Measurements from ENCODE around the gene UCN2. TPM values are rescaled to one million over a fixed set of nuclear protein-coding genes. Genes with fewer than 3 reads are reported as not detected.

The UCN2 gene
- polyA plus RNA-seq, 3 donors: 0.61 TPM; not detected in 2

DNA sequence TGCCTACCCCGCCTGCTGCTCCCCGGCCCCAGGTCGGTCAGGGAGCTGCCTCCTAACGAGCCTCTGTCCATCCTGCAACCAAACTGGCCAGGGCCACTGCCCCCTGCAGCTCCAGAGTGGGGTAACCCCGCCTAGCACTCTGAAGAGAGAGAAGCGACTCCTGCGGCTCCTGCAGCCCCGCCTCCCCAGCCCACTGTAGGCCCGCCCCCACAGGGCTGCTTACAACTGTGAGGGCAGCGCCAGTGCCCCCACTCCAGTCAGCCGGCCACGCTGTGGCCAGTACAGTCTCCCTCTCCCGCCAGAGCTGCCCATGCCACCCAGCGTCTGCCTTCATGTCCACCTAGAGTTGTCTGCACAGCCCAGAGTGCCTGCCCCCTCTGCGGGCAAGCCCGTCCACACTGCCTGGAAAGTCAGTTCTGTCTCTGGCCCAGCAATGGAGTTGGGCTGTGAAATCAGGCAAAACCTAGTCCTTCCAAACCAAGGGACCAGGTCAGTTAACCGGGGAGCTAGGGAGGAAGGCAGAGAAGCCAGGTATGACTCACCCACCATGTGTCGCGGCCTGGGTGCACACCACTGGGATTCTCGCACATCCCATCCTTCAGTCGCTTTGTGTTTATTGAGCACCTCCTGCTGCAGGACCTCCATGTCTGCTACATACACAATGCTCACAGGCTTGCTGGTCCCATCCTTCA is 2.4 kb downstream of the UCN2 start:
- H3K4me1 ChIP-seq (ENCODE audit: control insufficient read depth in 1 of 2, insufficient read depth in 2 of 2, low read length in 2 of 2): peaks cover 93 to 98% of the 10 kb centered on the region in 2 donors
- peak; percentile 75 to 82 (median 78) for DNase-seq
- H3K79me2 ChIP-seq (ENCODE audit: insufficient read depth, low read length): peaks cover 4% of the 10 kb centered on the region
- H2AFZ ChIP-seq (ENCODE audit: insufficient read depth, low read depth, low read length, poor library complexity, severe bottlenecking): peak overlapping the region; percentile 46
- Mint-ChIP-seq H3K36me3 (peaks cover 0 to 2% of the 10 kb centered on the region in 2 donors), H3K27ac (peak overlapping the region; percentile 96 to 99 (median 98)), H3K9me3 (peaks cover 0 to 2% (median 0%) of the 10 kb centered on the region in 7 donors), H3K4me3 (peak overlapping the region; percentile 74 to 84), H3K4me1 (peaks cover 84% of the 10 kb centered on the region), H3K27me3 (ENCODE audit: low read depth in 3 of 3) (peaks cover 0 to 10% (median 1%) of the 10 kb centered on the region in 3 donors)
- H3K27me3 ChIP-seq (ENCODE audit: control insufficient read depth in 2 of 2, insufficient read depth in 2 of 2, low read length in 2 of 2): no peaks in the 10 kb centered on the region
- intact Hi-C loops (cut with micrococcal nuclease): no loop called here
- H3K9me3 ChIP-seq (replicated peaks in 1 of 2; ENCODE audit: control insufficient read depth in 1 of 2, insufficient read depth in 1 of 2, low read length in 2 of 2): no peaks in the 10 kb centered on the region
- TF ChIP-seq, protein P1, sequence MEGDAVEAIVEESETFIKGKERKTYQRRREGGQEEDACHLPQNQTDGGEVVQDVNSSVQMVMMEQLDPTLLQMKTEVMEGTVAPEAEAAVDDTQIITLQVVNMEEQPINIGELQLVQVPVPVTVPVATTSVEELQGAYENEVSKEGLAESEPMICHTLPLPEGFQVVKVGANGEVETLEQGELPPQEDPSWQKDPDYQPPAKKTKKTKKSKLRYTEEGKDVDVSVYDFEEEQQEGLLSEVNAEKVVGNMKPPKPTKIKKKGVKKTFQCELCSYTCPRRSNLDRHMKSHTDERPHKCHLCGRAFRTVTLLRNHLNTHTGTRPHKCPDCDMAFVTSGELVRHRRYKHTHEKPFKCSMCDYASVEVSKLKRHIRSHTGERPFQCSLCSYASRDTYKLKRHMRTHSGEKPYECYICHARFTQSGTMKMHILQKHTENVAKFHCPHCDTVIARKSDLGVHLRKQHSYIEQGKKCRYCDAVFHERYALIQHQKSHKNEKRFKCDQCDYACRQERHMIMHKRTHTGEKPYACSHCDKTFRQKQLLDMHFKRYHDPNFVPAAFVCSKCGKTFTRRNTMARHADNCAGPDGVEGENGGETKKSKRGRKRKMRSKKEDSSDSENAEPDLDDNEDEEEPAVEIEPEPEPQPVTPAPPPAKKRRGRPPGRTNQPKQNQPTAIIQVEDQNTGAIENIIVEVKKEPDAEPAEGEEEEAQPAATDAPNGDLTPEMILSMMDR (IDR thresholded peaks at IDR 0.05): peak; percentile 21
- 17% methylated on average over 19 of the region's 21 CpGs for WGBS (ENCODE audit: insufficient coverage)
- peak overlapping the region; percentile 96 to 97 for H3K27ac ChIP-seq (ENCODE audit: low read depth in 1 of 2, low read length in 2 of 2)
- no peaks in the 10 kb centered on the region for H4K20me1 ChIP-seq (ENCODE audit: insufficient read depth, low read length)
- H3K4me3 ChIP-seq (replicated peaks in 1 of 3; ENCODE audit: low read depth in 2 of 3, low read length in 3 of 3): peak overlapping the region; percentile 4 to 68 (median 37)
- H3K9ac ChIP-seq (ENCODE audit: insufficient read depth, low read length, poor library complexity, severe bottlenecking): peak overlapping the region; percentile 67
- H3K4me2 ChIP-seq (replicated peaks; ENCODE audit: extremely low read depth, low read length, poor library complexity, severe bottlenecking): peak overlapping the region; percentile 92
- H3K36me3 ChIP-seq (replicated peaks in 1 of 2; ENCODE audit: control insufficient read depth in 1 of 2, insufficient read depth in 2 of 2, low read length in 2 of 2): no peaks in the 10 kb centered on the region

DNA sequence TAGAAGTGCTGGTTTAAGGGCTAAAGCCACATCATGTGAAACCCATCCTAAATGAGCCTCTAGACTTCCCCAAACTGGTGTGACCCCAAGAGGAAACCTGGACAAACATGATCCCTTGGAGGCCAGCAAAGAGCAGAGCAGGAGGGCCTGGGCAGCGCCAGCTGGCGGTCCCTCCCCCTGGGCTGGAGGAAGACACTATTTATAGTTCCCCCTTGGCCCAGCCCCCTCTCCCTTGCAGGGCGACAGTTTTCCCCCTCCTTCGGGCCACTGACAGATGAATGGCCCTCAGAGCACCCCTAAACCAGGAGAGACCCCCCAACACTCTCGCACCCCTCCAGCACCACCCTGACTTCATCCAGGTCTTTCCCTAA is 2.9 kb downstream of the UCN2 start:
- H3K27me3 Mint-ChIP-seq (ENCODE audit: low read depth in 3 of 3): peaks cover 0 to 10% (median 1%) of the 10 kb centered on the region in 3 donors
- intact Hi-C loops (cut with micrococcal nuclease): no loop called here
- peak overlapping the region; percentile 96 to 99 (median 98) for H3K27ac Mint-ChIP-seq
- H3K9me3 Mint-ChIP-seq: peaks cover 0 to 2% (median 0%) of the 10 kb centered on the region in 7 donors
- DNase-seq: peak; percentile 34 to 44 (median 34)
- Histone ChIP-seq H2AFZ (ENCODE audit: insufficient read depth, low read depth, low read length, poor library complexity, severe bottlenecking) (peak overlapping the region; percentile 46), H3K27ac (ENCODE audit: low read depth in 1 of 2, low read length in 2 of 2) (peak overlapping the region; percentile 96 to 97), H3K9ac (ENCODE audit: insufficient read depth, low read length, poor library complexity, severe bottlenecking) (peak overlapping the region; percentile 67), H3K79me2 (ENCODE audit: insufficient read depth, low read length) (peaks cover 10% of the 10 kb centered on the region), H3K4me3 (replicated peaks in 1 of 3; ENCODE audit: low read depth in 2 of 3, low read length in 3 of 3) (peak overlapping the region; percentile 4 to 68 (median 37)), H4K20me1 (ENCODE audit: insufficient read depth, low read length) (no peaks in the 10 kb centered on the region), H3K4me2 (replicated peaks; ENCODE audit: extremely low read depth, low read length, poor library complexity, severe bottlenecking) (peak overlapping the region; percentile 92), H3K36me3 (replicated peaks in 1 of 2; ENCODE audit: control insufficient read depth in 1 of 2, insufficient read depth in 2 of 2, low read length in 2 of 2) (no peaks in the 10 kb centered on the region), H3K4me1 (ENCODE audit: control insufficient read depth in 1 of 2, insufficient read depth in 2 of 2, low read length in 2 of 2) (peaks cover 93 to 98% of the 10 kb centered on the region in 2 donors), H3K27me3 (ENCODE audit: control insufficient read depth in 2 of 2, insufficient read depth in 2 of 2, low read length in 2 of 2) (no peaks in the 10 kb centered on the region), H3K9me3 (replicated peaks in 1 of 2; ENCODE audit: control insufficient read depth in 1 of 2, insufficient read depth in 1 of 2, low read length in 2 of 2) (no peaks in the 10 kb centered on the region)
- 4% methylated on average over 3 of the region's 5 CpGs for WGBS (ENCODE audit: insufficient coverage)
- H3K36me3 Mint-ChIP-seq: peaks cover 0 to 2% of the 10 kb centered on the region in 2 donors
- H3K4me3 Mint-ChIP-seq: peak overlapping the region; percentile 74 to 84
- peaks cover 84% of the 10 kb centered on the region for H3K4me1 Mint-ChIP-seq
- TF ChIP-seq, protein P1 (IDR thresholded peaks at IDR 0.05): peak; percentile 36

Measured in CD14-positive monocyte (primary cell).